Measurements from ENCODE around the gene PKD2L2. TPM values are rescaled to one million over a fixed set of nuclear protein-coding genes. Genes with fewer than 3 reads are reported as not detected.

The PKD2L2 gene
- total RNA-seq (1 to 10 TPM in 3 of 4 donors, under 1 TPM in 1; 0.44 to 4.5 (median 1.5) TPM), polyA plus RNA-seq (1 to 10 TPM in 1 of 3 donors, under 1 TPM in 2; 0.05 to 1.1 (median 0.45) TPM)
- long read RNA-seq, donor 1, result 0 reads
- long read RNA-seq, donor 2, partial matches to known transcripts, result 0 of 1 reads
- long read RNA-seq, donor 2, other reads (novel, unspliced or antisense), result 1 of 1 reads

DNA sequence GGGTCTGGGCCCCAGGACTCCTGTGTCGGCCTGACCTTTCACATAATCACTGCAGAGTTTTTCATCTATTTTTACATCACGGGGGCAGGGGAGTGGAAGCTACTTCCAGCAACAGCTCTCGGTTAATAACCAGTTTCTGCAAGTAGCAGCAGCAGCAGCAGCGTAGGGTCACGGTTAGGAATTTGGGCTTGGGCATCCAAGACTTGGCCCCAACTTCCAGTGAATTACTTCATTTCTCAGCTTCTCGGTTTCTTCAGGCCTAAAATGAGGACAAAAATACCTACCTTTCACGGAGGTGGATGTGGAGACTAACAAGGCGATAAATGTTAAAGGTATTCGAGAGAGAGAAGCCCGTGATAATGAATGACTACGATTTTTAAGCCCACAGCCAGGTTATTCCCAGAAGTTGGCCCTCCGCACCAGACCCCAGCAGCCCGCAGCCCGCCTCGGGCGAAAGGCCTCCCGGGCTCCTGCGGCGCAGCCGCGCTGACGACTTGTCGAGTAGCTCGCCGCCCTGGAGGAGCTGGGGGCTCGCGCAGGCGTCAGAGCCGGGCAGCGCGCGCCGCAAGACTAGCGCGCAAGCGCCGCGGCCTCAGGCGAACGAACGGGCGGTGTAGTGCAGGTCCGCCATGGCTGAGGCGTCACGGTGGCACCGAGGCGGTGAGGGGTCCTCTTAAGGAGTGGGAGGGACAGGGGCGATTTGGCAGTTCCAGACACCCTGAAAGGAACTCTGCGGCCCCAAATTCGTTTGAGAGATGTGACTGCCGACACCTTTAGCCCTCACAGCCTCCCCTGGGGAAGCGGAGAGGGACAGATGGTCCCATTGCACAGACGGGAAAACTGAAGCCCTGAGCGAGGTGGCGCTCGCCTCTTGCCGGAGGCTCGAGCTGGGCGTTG is at the start of gene PKD2L2:
PKD2L2 (plus strand) TSS at position 595 of the 897 bp plus-strand sequence; CDS start at position 630, 35 bp downstream.
- no peaks in the 10 kb centered on the region for H3K9me3 ChIP-seq
- H3K27ac ChIP-seq, result peak within 1 kb of the TSS; percentile 77
- H3K36me3 ChIP-seq (ENCODE audit: insufficient read depth in 1 of 2, low read depth in 1 of 2), result peaks cover 0 to 45% of the 10 kb centered on the region in 2 donors
- DNase-seq (peak; percentile 84 to 90), ATAC-seq (peak; percentile 58 to 84 (median 75))
- intact Hi-C loops (cut with DNase I), result no loop called here
- no peaks in the 10 kb centered on the region for H3K27me3 ChIP-seq (ENCODE audit: insufficient read depth in 3 of 3, low read length in 2 of 3)
- 9 to 15% (median 12%) methylated on average over 57 to 59 of the region's 59 CpGs for WGBS, 3 donors
- peak within 1 kb of the TSS; percentile 54 for H3K4me3 ChIP-seq
- TF ChIP-seq, protein P1, sequence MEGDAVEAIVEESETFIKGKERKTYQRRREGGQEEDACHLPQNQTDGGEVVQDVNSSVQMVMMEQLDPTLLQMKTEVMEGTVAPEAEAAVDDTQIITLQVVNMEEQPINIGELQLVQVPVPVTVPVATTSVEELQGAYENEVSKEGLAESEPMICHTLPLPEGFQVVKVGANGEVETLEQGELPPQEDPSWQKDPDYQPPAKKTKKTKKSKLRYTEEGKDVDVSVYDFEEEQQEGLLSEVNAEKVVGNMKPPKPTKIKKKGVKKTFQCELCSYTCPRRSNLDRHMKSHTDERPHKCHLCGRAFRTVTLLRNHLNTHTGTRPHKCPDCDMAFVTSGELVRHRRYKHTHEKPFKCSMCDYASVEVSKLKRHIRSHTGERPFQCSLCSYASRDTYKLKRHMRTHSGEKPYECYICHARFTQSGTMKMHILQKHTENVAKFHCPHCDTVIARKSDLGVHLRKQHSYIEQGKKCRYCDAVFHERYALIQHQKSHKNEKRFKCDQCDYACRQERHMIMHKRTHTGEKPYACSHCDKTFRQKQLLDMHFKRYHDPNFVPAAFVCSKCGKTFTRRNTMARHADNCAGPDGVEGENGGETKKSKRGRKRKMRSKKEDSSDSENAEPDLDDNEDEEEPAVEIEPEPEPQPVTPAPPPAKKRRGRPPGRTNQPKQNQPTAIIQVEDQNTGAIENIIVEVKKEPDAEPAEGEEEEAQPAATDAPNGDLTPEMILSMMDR (IDR thresholded peaks at IDR 0.05), result peak; percentile 12
- peaks cover 25% of the 10 kb centered on the region for H3K4me1 ChIP-seq

- intact Hi-C loops (cut with DNase I), result no loop called here
- H3K36me3 ChIP-seq (ENCODE audit: insufficient read depth in 1 of 2, low read depth in 1 of 2), result no peaks in the 10 kb centered on the region
- peak overlapping the region; percentile 94 for H3K27ac ChIP-seq
- H3K4me1 ChIP-seq, result peaks cover 45% of the 10 kb centered on the region
- TF ChIP-seq, protein P1 (IDR thresholded peaks at IDR 0.05), result no peak
- ATAC-seq (no peak), DNase-seq (no peak)
- H3K9me3 ChIP-seq, result no peaks in the 10 kb centered on the region
- WGBS, 3 donors, result 72 to 81% (median 80%) methylated on average over 5 of the region's 5 CpGs
- no peaks in the 10 kb centered on the region for H3K27me3 ChIP-seq (ENCODE audit: insufficient read depth in 3 of 3, low read length in 2 of 3)
- no peak overlapping the region for H3K4me3 ChIP-seq
Observed at GRCh38 chr5:137842296-137842695, 47.0 kb upstream of the PKD2L2 start.

DNA sequence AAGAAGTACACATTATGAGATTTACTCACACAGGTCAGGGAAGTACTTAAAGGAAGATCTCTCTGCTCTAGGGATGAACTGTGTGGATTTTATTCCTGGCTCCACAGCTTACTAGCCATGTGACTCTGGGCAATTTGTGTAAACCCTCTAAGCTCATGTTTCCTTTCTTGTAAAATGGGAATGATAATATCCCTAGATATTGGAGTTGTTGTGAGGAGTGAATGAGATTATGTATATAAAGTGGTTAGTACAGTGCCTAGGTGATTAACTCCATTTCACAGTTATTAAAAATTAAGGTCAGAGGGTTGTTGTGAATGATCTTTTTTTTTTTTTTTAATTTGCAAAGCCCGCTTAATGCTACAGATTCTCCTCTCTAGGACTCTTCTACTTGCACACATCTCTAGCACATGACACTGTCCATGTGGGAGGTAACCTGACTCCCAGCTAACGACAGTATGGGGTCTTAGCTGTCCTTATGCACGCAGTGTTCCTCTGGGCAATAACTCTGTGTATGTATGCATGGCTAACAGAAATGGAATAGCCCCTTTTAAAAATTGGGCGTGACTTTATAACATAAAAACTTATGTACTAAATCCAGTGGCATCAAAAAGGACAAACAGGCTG is 45.5 kb upstream of the PKD2L2 start:
- Histone ChIP-seq H3K27me3 (ENCODE audit: insufficient read depth in 3 of 3, low read length in 2 of 3) (no peaks in the 10 kb centered on the region), H3K9me3 (no peaks in the 10 kb centered on the region), H3K27ac (peak overlapping the region; percentile 94), H3K4me1 (peaks cover 46% of the 10 kb centered on the region), H3K36me3 (ENCODE audit: insufficient read depth in 1 of 2, low read depth in 1 of 2) (no peaks in the 10 kb centered on the region), H3K4me3 (no peak overlapping the region)
- no peak for ATAC-seq
- 39 to 65% (median 45%) methylated on average over 4 of the region's 4 CpGs for WGBS, 3 donors
- no peak for DNase-seq
- intact Hi-C loops (cut with DNase I), result no loop called here
- TF ChIP-seq, protein P1 (IDR thresholded peaks at IDR 0.05), result no peak

GRCh38 chr5:137845472-137845871 is 43.8 kb upstream of the PKD2L2 start:
- no peak overlapping the region for H3K4me3 ChIP-seq
- H3K9me3 ChIP-seq, result no peaks in the 10 kb centered on the region
- no peaks in the 10 kb centered on the region for H3K27me3 ChIP-seq (ENCODE audit: insufficient read depth in 3 of 3, low read length in 2 of 3)
- no peaks in the 10 kb centered on the region for H3K36me3 ChIP-seq (ENCODE audit: insufficient read depth in 1 of 2, low read depth in 1 of 2)
- H3K4me1 ChIP-seq, result peaks cover 34% of the 10 kb centered on the region
- no peak for DNase-seq
- TF ChIP-seq, protein P1 (IDR thresholded peaks at IDR 0.05), result no peak
- ATAC-seq, result peak; percentile 75 to 83 (median 78)
- peak overlapping the region; percentile 94 for H3K27ac ChIP-seq
- intact Hi-C loops (cut with DNase I), result no loop called here

All from psoas muscle (tissue), 8 donors.